OCI-LY7 (cell line): ENCODE results near the gene FHIP1A. TPM values are rescaled to one million over a fixed set of nuclear protein-coding genes. Genes with fewer than 3 reads are reported as not detected.

Experiments
- BruUV-seq: library from RNA; stranded (reverse); fragments of 400-500 nt; replicated peaks from 2 replicates; lab custom pipeline; 2021; lab: Mats Ljungman, UMichigan
- CTCF ChIA-PET: fragments of 300-600 bp; sonication (Branson Sonifier 250); formaldehyde crosslinking; loops from one replicate; lab custom pipeline; 2022; ENCODE audit warnings: antibody characterized with exemption; ENCODE audit not compliant: unreplicated experiment; lab: Charles Lee
- POLR2A ChIA-PET: fragments of 300-600 bp; sonication (Branson Sonifier 250); formaldehyde crosslinking; loops from one replicate; lab custom pipeline; 2022; ENCODE audit warnings: antibody characterized with exemption; lab: Charles Lee
- DNase-seq: peaks from one replicate; pipeline ENCODE4 v3.0.0-alpha.2; 2015; ENCODE audit warnings: low spot score
- H2AFZ ChIP-seq: fragments of 200-600 bp; sonication (generic), shearing (Covaris generic); 2 replicates; pipeline ENCODE4 v1.6.1; 2014; ENCODE audit warnings: mild to moderate bottlenecking, antibody characterized with exemption, low read length, moderate library complexity
- H3K27ac ChIP-seq: fragments of 200-600 bp; sonication (generic); 2 replicates; pipeline ENCODE4 v1.5.1; 2014; ENCODE audit warnings: mixed run types, low read depth, mild to moderate bottlenecking, moderate library complexity, low read length, inconsistent platforms; ENCODE audit not compliant: poor library complexity, severe bottlenecking
- H3K36me3 ChIP-seq: fragments of 200-600 bp; sonication (generic); 2 replicates; pipeline ENCODE4 v1.6.1; 2014; ENCODE audit warnings: mild to moderate bottlenecking, antibody characterized with exemption, low read length, moderate library complexity, mixed read lengths; ENCODE audit not compliant: insufficient read depth
- H3K4me1 ChIP-seq: fragments of 200-600 bp; sonication (generic); 2 replicates; pipeline ENCODE4 v1.5.1; 2014; ENCODE audit warnings: mild to moderate bottlenecking, low read length; ENCODE audit not compliant: insufficient read depth, poor library complexity, severe bottlenecking
- H3K4me2 ChIP-seq: fragments of 200-600 bp; sonication (generic); 2 replicates; pipeline ENCODE4 v1.6.1; 2014; ENCODE audit warnings: mild to moderate bottlenecking, low read length
- H3K4me3 ChIP-seq: fragments of 200-600 bp; sonication (generic); 2 replicates; pipeline ENCODE4 v1.5.1; 2014; ENCODE audit warnings: mild to moderate bottlenecking, low read depth, low read length; ENCODE audit not compliant: poor library complexity, severe bottlenecking
- H3K79me2 ChIP-seq: fragments of 200-600 bp; sonication (generic); 2 replicates; pipeline ENCODE4 v1.6.1; 2016; ENCODE audit warnings: low read depth, mild to moderate bottlenecking, low read length, moderate library complexity, mixed read lengths; ENCODE audit not compliant: insufficient read depth
- H3K9me2 ChIP-seq: fragments of 200-600 bp; sonication (generic); 2 replicates; pipeline ENCODE4 v1.6.1; 2016; ENCODE audit warnings: mild to moderate bottlenecking, low read length, mixed read lengths; ENCODE audit not compliant: insufficient read depth
- H3K9me3 ChIP-seq: fragments of 200-600 bp; sonication (generic); 2 replicates; pipeline ENCODE4 v1.6.1; 2014; ENCODE audit warnings: mild to moderate bottlenecking, mixed run types, low read length, mixed read lengths
- H4K20me1 ChIP-seq: fragments of 200-600 bp; sonication (generic); 2 replicates; pipeline ENCODE4 v1.6.1; 2014; ENCODE audit warnings: mild to moderate bottlenecking, antibody characterized with exemption, low read length, moderate library complexity, mixed read lengths; ENCODE audit not compliant: insufficient read depth
- CTCF ChIP-seq: fragments of 200-600 bp; sonication (generic); conservative IDR thresholded peaks from 2 replicates; pipeline ENCODE4 v1.5.1; 2014; ENCODE audit warnings: mild to moderate bottlenecking, antibody characterized with exemption, low read length, moderate library complexity, mixed read lengths
- EZH2phosphoT487 ChIP-seq: fragments of 200-600 bp; sonication (generic); IDR thresholded peaks from 2 replicates; pipeline ENCODE4 v1.6.1; 2018; ENCODE audit warnings: low read depth, borderline replicate concordance, mild to moderate bottlenecking, mixed run types, antibody characterized with exemption, low read length, moderate library complexity, mixed read lengths
- intact Hi-C: fragments of 100-400 bp; cut with micrococcal nuclease; formaldehyde crosslinking; loops from one replicate; pipeline ENCODE4 v1.10.0; 2022; ENCODE audit not compliant: unreplicated experiment
- total RNA-seq, 2 experiments: library from RNA; depleted of rRNA in 1 of 2; stranded (reverse); fragments of >200 nt in 1 of 2; shearing (Covaris generic) in 1 of 2; gene quantifications; 2 replicates each; pipeline ENCODE4 v1.2.3, GENCODE V29; 2014 to 2022

The FHIP1A gene
- total RNA-seq, 2 experiments from 2014 or later = not detected

- no peaks in the 10 kb centered on the region for H3K9me2 ChIP-seq
- no peak overlapping the region for H3K4me3 ChIP-seq
- H3K4me2 ChIP-seq = no peak overlapping the region
- ChIA-PET CTCF (no interaction called here), POLR2A (interaction anchor here (1.0 kb wide), 1 partner anchor 421 kb away, joined by 3 read pairs; no protein-coding TSS in a partner anchor)
- no peaks in the 10 kb centered on the region for H3K36me3 ChIP-seq
- intact Hi-C loops = loop anchor here (5.0 to 10.0 kb wide), 2 partner anchors 244 to 404 kb away; partner anchors contain the start of gene GATB
- H3K9me3 ChIP-seq = no peaks in the 10 kb centered on the region
- H4K20me1 ChIP-seq = no peaks in the 10 kb centered on the region
- no peak for DNase-seq
- no peaks in the 10 kb centered on the region for H3K79me2 ChIP-seq
- no TSS peak for BruUV-seq
- no peak overlapping the region for H3K27ac ChIP-seq
- no peak for TF ChIP-seq EZH2phosphoT487
- no peak for TF ChIP-seq CTCF
- H3K4me1 ChIP-seq = no peaks in the 10 kb centered on the region
- no peak overlapping the region for H2AFZ ChIP-seq
Observed at GRCh38 chr4:151361126-151361525, 47.9 kb upstream of the FHIP1A start.

DNA sequence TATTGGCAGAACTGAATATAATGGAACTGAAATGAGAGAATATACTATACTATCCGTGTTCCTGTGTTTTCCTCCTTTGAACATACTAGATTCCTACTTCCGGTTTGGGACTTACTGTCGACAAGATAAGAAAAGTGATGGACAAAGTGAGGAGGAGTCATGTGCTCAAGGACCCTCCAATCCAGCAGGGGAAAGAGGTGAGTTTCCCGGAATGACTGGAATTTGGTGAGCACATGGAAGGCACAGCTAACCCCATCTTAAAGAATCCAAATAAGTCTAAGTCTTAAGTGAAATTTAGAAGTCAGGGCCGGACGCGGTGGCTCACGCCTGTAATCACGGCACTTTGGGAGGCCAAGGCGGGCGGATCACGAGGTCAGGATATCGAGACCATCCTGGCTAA, 47.0 kb upstream of the FHIP1A start:
- no peaks in the 10 kb centered on the region for H3K79me2 ChIP-seq
- H3K9me3 ChIP-seq = no peaks in the 10 kb centered on the region
- H3K27ac ChIP-seq = no peak overlapping the region
- BruUV-seq = no TSS peak
- TF ChIP-seq EZH2phosphoT487 = no peak
- TF ChIP-seq CTCF = no peak
- ChIA-PET CTCF (no interaction called here), POLR2A (no interaction called here)
- H3K4me1 ChIP-seq = no peaks in the 10 kb centered on the region
- intact Hi-C loops = loop anchor here (2.0 to 10.0 kb wide), 4 partner anchors 243 to 403 kb away; partner anchors contain the start of gene GATB
- H3K9me2 ChIP-seq = no peaks in the 10 kb centered on the region
- H3K4me2 ChIP-seq = no peak overlapping the region
- no peak overlapping the region for H2AFZ ChIP-seq
- no peaks in the 10 kb centered on the region for H3K36me3 ChIP-seq
- DNase-seq = no peak
- H3K4me3 ChIP-seq = no peak overlapping the region
- H4K20me1 ChIP-seq = no peaks in the 10 kb centered on the region

GRCh38 chr4:151362404-151363164, 46.4 kb upstream of the FHIP1A start:
- Histone ChIP-seq H3K4me3 (no peak overlapping the region), H2AFZ (no peak overlapping the region; the same call in 1 of the 2 replicates), H4K20me1 (no peaks in the 10 kb centered on the region), H3K9me2 (no peaks in the 10 kb centered on the region), H3K36me3 (no peaks in the 10 kb centered on the region), H3K4me2 (no peak overlapping the region), H3K27ac (no peak overlapping the region), H3K9me3 (no peaks in the 10 kb centered on the region), H3K4me1 (no peaks in the 10 kb centered on the region), H3K79me2 (no peaks in the 10 kb centered on the region)
- no TSS peak for BruUV-seq
- CTCF ChIA-PET = no interaction called here
- POLR2A ChIA-PET = no interaction called here
- no peak for TF ChIP-seq EZH2phosphoT487
- peak; percentile 96 for TF ChIP-seq CTCF
- intact Hi-C loops = loop anchor here (2.0 to 10.0 kb wide), 4 partner anchors 242 to 402 kb away; partner anchors contain the start of gene GATB
- peak; percentile 76 for DNase-seq
